ENCODE results near the gene TMEM26.
"Not testable (repeated sequence)": the region's sequence is repeated elsewhere in the genome, so short reads cannot be mapped to it uniquely, and the experiment has no call there.

The TMEM26 gene

GRCh38 chr10:61398366-61399129 is 54.6 kb downstream of the TMEM26 start:
- DNase-seq (ENCODE audit: low spot score): no peak

GRCh38 chr10:61397175-61397986 is 55.8 kb downstream of the TMEM26 start:
- peak; percentile 5 for DNase-seq (ENCODE audit: low spot score)

DNA sequence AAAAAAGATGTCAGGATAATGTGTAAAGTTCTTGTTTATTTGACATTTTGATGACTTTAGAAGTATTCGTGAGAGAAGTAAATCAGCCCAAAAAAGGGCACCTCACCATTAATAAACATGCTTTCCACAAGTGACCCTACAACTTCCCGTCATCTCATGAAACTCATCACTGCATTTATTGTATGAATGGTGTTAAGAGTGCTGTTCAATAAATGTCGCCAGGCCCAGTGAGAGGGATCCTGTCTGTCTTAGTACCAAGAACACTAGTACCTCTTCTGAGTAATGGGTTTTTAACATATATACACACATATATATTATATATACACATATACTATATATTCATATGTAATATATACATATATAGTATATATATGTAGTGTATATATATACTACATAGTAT is 61.9 kb downstream of the TMEM26 start:
- DNase-seq (ENCODE audit: low spot score): no peak

DNA sequence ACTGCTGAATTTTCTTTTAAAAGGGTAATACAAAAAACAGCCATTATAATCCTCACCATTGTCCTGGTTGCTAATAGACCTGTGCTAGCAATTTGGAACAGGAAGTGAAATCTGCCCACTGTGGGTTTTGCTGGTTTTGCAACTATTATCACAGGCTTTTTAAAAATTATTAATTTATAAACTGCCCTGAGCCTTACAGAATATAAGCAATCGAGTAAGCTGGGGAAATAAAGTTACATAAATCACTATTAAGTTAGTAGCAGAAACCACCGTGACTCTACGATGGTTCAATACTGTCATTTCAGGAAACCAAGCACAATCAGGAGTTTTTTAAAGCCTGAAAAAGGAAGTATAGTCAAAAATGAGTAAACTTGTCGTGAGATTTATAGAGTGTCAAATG is 62.3 kb downstream of the TMEM26 start:
- peak; percentile 8 for DNase-seq (ENCODE audit: low spot score)

GRCh38 chr10:61389887-61390286 is 63.3 kb downstream of the TMEM26 start:
- DNase-seq (ENCODE audit: low spot score): no peak

- not testable (repeated sequence) for DNase-seq (ENCODE audit: low spot score)
Measured at GRCh38 chr10:61388986-61389385, 64.2 kb downstream of the TMEM26 start.

DNA sequence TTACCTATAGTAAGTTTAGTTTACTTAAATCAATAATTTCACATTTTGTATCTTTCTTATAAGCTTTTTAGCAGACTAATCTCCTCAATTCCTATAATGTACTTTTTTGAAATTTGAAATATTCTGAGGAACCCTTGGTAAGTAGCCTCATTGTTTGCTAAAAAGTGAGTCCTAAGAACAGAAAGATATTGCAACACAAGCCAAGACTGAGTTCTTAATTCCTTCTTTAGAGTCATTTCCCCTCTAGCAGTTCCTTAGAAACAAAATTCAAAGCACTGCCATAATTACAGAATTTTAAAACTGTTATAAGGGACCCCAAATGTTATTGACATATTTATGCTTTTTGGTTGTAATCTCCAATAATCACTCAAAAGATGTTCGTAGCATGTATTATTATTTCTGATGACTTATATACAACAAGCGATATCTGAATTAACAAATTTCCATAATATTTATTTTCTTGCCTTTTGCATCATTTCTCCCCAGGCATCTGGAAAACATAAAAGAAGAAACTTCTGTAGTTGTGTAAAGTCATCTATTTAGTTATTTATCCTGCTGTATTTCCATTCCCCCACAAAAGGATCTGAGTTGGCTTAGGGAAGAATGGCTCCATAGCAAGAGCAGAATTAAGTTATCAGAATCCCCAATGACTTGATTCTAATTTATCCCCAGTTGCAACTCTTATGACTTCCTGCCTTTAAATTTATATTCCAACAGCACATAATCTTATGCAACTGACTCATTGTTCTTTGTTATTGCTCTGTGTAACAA is 67.8 kb downstream of the TMEM26 start:
- no peak for DNase-seq (ENCODE audit: low spot score)

DNA sequence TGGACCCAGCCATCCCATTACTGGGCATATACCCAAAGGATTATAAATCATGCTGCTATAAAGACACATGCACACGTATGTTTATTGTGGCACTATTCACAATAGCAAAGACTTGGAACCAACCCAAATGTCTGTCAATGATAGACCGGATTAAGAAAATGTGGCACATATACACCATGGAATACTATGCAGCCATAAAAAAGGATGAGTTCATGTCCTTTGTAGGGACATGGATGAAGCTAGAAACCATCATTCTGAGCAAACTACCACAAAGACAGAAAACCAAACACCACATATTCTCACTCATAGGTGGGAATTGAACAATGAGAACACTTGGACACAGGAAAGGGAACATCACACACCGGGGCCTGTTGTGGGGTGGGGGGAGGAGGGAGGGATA is 72.0 kb downstream of the TMEM26 start:
- not testable (repeated sequence) for DNase-seq (ENCODE audit: low spot score)

GRCh38 chr10:61378865-61379264 is 74.3 kb downstream of the TMEM26 start:
- no peak for DNase-seq (ENCODE audit: low spot score)

DNA sequence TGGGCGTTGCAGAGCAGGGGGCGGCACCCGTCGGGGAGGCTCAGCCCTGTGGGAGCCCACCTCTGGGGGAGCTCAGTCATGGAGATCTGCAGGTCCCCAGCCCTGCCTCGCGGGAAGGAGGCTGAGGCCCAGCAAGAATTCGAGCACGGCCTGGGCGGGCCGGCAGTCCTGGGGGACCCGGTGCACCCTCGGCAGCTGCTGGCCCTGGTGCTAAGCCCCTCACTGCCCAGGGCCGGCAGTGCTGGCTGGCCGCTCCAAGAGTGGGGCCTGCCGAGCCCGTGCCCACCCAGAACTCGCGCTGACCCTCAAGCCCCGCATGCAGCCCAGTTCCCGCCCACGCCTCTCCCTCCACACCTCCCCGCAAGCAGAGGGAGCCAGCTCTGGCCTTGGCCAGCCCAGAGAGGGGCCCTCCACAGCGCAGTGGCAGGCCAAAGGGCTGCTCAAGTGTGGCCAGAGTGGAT is 76.2 kb downstream of the TMEM26 start:
- no peak for DNase-seq (ENCODE audit: low spot score)

DNA sequence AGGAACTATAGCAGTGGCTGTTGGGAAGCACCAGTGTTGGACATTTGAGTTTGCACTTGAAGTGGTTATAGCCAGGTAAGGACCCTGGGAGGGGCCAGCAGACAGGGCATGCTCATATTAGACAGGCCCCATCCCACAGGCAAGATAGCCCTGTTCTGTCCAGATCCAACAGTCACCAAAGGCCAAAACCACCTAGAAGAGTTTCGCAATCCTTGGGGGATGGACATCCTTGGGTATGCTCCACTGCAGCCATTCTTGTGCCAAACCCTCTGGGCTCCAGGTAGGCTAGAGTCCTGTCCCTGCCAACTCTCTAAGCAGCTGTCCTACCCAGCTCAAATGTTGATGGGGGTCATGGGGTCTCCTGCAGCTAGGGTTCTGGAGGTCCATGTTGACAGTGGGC is 76.8 kb downstream of the TMEM26 start:
- DNase-seq (ENCODE audit: low spot score): no peak

DNA sequence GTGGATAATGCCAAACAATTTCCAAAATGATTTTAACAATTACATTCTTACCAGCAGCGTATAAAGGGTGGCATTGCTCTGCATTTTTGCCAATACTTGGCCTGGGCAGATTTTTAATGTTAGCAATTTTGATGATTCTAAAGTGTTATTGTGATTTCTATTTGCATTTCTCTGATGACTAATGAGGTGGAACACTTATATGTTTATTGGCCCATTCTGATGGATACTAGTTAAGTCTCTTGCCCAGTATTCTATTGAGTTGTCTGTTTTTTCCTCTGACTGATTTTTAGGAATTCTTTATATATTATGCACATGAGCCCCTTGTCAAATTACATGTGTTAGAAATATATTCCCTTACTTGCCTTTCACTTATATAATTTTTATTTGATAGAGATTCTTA is 86.8 kb downstream of the TMEM26 start:
- DNase-seq (ENCODE audit: low spot score): no peak

GRCh38 chr10:61364619-61365018 is 88.6 kb downstream of the TMEM26 start:
- no peak for DNase-seq (ENCODE audit: low spot score)

- no peak for DNase-seq (ENCODE audit: low spot score)
Measured at GRCh38 chr10:61363006-61363405, 90.2 kb downstream of the TMEM26 start.

- DNase-seq (ENCODE audit: low spot score): no peak
Measured at GRCh38 chr10:61359452-61359851, 93.7 kb downstream of the TMEM26 start.

DNA sequence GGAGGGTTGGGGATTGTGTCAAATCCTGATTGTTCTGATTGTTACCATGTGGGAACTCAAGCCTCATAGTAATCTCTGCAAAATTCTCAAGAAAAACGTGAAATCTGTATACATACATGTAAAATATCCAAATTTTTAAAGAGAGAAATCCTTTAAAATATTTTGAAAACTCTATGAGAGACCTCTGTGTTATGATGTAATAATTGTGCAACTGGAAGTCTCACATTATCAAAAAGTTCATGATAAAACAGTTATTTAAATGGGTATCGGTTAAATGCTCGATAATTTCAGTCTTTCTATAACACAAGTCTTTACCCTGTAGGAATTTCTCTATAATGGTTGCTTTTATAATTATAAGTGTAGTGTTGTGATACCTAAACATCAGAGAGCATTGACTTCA is 95.5 kb downstream of the TMEM26 start:
- DNase-seq (ENCODE audit: low spot score): no peak

Measured in germinal center (tissue), 1 donor.